NOMO-1 (cell line): ENCODE measurements around the gene NT5C1B.
A peak's percentile ranks its signal among the peaks of the same experiment; 100 is the strongest.

ENCODE experiments used
- DNase-seq, 2 experiments: peaks; one replicate each; lab custom pipeline; 2025; ENCODE audit not compliant: unreplicated experiment in 2 of 2; lab: John Stamatoyannopoulos, UW

Gene NT5C1B

GRCh38 chr2:18600255-18600613 lies 10.9 kb upstream of the NT5C1B start:
- DNase-seq = no peak

GRCh38 chr2:18599509-18600254 lies 10.3 kb upstream of the NT5C1B start:
- DNase-seq = no peak

- DNase-seq = no peak
Observed at GRCh38 chr2:18598848-18599484, 9.6 kb upstream of the NT5C1B start.

- no peak for DNase-seq
Observed at GRCh38 chr2:18597618-18598017, 8.2 kb upstream of the NT5C1B start.

- no peak for DNase-seq
Observed at GRCh38 chr2:18596993-18597392, 7.6 kb upstream of the NT5C1B start.

GRCh38 chr2:18593496-18593895 lies 4.1 kb upstream of the NT5C1B start:
- DNase-seq = no peak

- no peak for DNase-seq
Observed at GRCh38 chr2:18592372-18592771, 3.0 kb upstream of the NT5C1B start.

GRCh38 chr2:18588802-18589201 lies 567 bp downstream of the NT5C1B start:
- DNase-seq = no peak

- DNase-seq = no peak
Observed at GRCh38 chr2:18588049-18588448, 1.3 kb downstream of the NT5C1B start.

GRCh38 chr2:18585526-18585925 lies 3.8 kb downstream of the NT5C1B start:
- DNase-seq = no peak

GRCh38 chr2:18584608-18584954 lies 4.8 kb downstream of the NT5C1B start:
- no peak for DNase-seq

GRCh38 chr2:18583905-18584607 lies 5.3 kb downstream of the NT5C1B start:
- no peak for DNase-seq

GRCh38 chr2:18580606-18581005 lies 8.8 kb downstream of the NT5C1B start:
- no peak for DNase-seq

GRCh38 chr2:18578033-18578432 lies 11.3 kb downstream of the NT5C1B start:
- DNase-seq = no peak

GRCh38 chr2:18566145-18566769 lies 23.1 kb downstream of the NT5C1B start:
- DNase-seq = no peak

- no peak for DNase-seq
Observed at GRCh38 chr2:18560797-18561085, 28.6 kb downstream of the NT5C1B start.

GRCh38 chr2:18560031-18560796 lies 29.2 kb downstream of the NT5C1B start, which contains the start of gene RDH14:
RDH14 (minus strand) TSS chr2:18560653; CDS start chr2:18560572, 81 bp downstream.
- DNase-seq = peak; percentile 90 to 92

- peak in 1 of 2 experiments; percentile 33 for DNase-seq
Observed at GRCh38 chr2:18559531-18560030, 29.8 kb downstream of the NT5C1B start.

GRCh38 chr2:18558458-18558857 lies 30.9 kb downstream of the NT5C1B start:
- DNase-seq = no peak

- no peak for DNase-seq
Observed at GRCh38 chr2:18557121-18557520, 32.2 kb downstream of the NT5C1B start.
